Vagina (tissue), 2 donors: ENCODE measurements around the gene AMOTL1.

Source experiments
- POLR2A ChIP-seq, 2 donors: fragments of 450-650 bp; IDR thresholded peaks; one replicate each; pipeline ENCODE4 v1.6.1; 2017; ENCODE audit warnings: antibody characterized with exemption in 2 of 2, mild to moderate bottlenecking in 2 of 2, moderate library complexity in 2 of 2
- POLR2AphosphoS5 ChIP-seq, 2 donors: sonication (generic); formaldehyde crosslinking; IDR thresholded peaks; one replicate each; pipeline ENCODE4 v1.9.0; 2017; ENCODE audit warnings: antibody characterized with exemption in 2 of 2, mild to moderate bottlenecking in 2 of 2, low read depth in 1 of 2; ENCODE audit not compliant: insufficient read depth in 1 of 2
- TF ChIP-seq, protein P1 (sequence below), 3 experiments: fragments of 450-650 bp in 2 of 3; fragments of 200-600 bp in 1 of 3; sonication (generic) in 1 of 3; IDR thresholded peaks; one replicate each; pipeline ENCODE4 v1.5.1; 2017 to 2019; ENCODE audit warnings: antibody characterized with exemption in 3 of 3, mild to moderate bottlenecking in 2 of 3, moderate library complexity in 2 of 3

- TF ChIP-seq, protein P1, sequence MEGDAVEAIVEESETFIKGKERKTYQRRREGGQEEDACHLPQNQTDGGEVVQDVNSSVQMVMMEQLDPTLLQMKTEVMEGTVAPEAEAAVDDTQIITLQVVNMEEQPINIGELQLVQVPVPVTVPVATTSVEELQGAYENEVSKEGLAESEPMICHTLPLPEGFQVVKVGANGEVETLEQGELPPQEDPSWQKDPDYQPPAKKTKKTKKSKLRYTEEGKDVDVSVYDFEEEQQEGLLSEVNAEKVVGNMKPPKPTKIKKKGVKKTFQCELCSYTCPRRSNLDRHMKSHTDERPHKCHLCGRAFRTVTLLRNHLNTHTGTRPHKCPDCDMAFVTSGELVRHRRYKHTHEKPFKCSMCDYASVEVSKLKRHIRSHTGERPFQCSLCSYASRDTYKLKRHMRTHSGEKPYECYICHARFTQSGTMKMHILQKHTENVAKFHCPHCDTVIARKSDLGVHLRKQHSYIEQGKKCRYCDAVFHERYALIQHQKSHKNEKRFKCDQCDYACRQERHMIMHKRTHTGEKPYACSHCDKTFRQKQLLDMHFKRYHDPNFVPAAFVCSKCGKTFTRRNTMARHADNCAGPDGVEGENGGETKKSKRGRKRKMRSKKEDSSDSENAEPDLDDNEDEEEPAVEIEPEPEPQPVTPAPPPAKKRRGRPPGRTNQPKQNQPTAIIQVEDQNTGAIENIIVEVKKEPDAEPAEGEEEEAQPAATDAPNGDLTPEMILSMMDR (IDR thresholded peaks at IDR 0.05): no peak
- TF ChIP-seq POLR2A (IDR thresholded peaks at IDR 0.05) (no peak), POLR2AphosphoS5 (IDR thresholded peaks at IDR 0.05; ENCODE audit: insufficient read depth in 1 of 2, low read depth in 1 of 2) (no peak)
Observed at GRCh38 chr11:94740083-94741021, 27.8 kb upstream of the AMOTL1 start.
